ENCODE measurements around the gene IL20RA. TPM values are rescaled to one million over a fixed set of nuclear protein-coding genes. Genes with fewer than 3 reads are reported as not detected.

Gene IL20RA
- total RNA-seq, 1 donor from 2014 or later: 0.93 TPM

DNA sequence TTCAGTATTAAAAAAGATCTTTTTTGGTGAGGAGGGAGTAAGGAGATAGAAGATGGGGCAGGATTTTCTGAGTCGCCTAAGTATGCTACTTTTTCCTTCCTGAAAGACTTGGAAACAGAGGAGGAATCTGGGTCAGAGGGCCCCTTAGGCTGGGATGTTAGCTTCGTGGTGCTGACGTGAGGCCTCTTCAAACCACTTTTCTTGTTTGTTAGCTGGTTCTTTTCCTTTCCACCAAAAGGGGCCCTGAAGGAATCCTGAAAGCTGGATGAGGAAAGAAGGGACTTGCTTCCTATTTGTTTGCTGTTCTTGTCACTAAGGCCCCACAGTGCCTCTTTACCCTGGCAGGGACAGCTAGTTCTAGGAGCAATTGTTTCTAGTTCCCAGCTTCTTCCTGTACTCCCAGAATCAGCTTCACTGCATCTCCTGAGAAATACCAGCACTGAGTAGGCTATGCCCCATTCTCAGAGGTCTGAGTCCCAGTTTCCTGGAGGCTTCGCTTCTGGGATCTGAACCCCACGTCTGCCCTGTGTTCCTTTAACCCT lies 2.2 kb upstream of the IL20RA start:
- no peak for DNase-seq (ENCODE audit: low spot score)

DNA sequence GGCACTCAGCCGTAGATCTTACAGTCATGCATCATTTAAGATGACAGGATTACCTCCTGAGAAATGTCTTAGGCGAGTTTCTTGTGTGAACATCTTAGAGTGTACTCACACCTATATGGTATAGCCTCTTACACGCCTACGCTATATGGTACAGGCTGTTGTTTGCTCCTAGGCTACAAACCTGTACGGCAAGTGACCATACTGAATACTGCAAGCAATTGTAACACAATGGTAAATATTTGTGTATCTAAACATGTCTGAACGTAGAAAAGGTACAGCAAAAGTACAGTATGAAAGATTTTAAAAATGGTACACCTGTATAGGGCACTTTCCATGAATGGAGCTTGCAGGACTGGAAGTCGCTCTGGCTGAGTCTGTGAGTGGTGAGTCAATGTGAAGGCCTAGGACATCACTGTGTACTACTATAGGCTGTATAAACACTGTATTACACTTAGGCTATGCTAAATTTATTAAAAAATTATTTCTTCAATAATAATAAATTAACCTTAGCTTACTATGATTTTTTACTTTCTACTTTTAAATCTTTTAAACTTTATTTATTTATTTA lies 541 bp upstream of the IL20RA start:
- no peak for DNase-seq (ENCODE audit: low spot score)

DNA sequence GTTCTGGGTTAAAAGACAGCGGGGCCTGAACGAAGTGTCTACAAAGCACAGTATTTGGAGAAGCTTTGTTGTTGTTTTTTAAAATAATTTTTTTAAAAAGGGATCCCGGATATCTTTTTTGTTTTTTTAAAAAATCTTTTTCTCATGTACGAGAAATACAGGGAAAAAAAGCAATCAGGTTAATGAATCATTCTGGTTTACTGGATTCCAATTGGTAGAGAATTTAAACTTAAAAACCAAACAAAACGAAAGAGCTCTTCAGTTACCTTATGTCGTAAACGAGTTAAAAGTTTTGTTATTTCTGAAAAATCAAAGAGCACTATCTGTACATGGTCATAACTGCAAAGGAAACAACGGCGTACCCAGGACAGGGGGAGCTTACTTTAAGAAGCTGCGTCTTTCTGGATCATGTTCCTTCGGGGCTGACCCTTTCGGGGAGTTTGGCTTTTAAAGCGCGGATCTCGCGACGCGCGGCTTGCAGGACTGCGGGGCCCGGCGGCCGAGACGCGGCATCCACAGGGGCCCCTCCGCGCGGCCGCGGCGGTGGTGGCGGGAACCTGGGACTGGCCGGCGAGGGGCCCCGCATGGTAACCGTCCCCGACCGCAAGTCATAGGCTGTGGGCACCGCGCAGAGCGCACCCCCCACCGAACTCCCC lies 927 bp downstream of the IL20RA start:
- no peak for DNase-seq (ENCODE audit: low spot score)

GRCh38 chr6:137040393-137040792 lies 4.4 kb downstream of the IL20RA start:
- no peak for DNase-seq (ENCODE audit: low spot score)

GRCh38 chr6:137039010-137039409 lies 5.8 kb downstream of the IL20RA start:
- no peak for DNase-seq (ENCODE audit: low spot score)

DNA sequence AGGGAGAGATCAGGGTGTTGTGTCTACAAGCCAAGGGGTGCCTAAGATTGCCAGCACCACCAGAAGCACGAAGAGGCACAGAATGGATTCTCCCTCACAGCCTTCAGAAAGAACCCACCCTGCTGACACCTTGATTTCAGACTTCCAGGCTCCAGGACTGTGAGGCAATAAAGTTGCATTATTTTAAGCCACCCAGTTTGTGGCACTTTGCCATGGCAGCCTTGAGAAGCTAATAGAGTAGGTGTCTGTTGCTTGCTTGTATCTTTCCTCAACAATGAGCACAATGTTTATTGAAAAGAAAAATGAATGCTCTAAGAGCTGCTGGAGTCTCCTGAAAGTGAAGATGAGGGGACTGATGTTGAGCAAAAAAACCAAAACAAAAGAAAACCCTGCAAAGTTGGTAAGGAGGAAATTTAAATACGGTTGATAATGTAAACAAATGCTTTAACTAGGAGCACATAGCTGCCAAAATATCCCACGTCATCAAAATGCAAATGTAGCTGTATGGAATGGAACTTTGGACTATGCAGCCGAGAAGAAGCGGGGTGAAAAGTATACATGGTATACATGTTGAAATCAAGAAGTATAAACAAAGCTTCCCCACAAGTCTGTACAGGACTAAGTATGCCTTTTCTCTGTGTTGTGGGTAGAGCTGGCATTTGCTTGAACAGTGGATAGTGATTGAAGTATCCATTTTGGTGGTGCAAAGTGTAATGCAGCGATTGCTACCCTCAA lies 8.0 kb downstream of the IL20RA start:
- DNase-seq (ENCODE audit: low spot score): no peak

GRCh38 chr6:137033828-137034227 lies 10.9 kb downstream of the IL20RA start:
- DNase-seq (ENCODE audit: low spot score): no peak

GRCh38 chr6:137031122-137031521 lies 13.6 kb downstream of the IL20RA start:
- DNase-seq (ENCODE audit: low spot score): no peak

GRCh38 chr6:137028912-137029311 lies 15.9 kb downstream of the IL20RA start:
- no peak for DNase-seq (ENCODE audit: low spot score)

- no peak for DNase-seq (ENCODE audit: low spot score)
Observed at GRCh38 chr6:137025786-137026730, 18.7 kb downstream of the IL20RA start.

DNA sequence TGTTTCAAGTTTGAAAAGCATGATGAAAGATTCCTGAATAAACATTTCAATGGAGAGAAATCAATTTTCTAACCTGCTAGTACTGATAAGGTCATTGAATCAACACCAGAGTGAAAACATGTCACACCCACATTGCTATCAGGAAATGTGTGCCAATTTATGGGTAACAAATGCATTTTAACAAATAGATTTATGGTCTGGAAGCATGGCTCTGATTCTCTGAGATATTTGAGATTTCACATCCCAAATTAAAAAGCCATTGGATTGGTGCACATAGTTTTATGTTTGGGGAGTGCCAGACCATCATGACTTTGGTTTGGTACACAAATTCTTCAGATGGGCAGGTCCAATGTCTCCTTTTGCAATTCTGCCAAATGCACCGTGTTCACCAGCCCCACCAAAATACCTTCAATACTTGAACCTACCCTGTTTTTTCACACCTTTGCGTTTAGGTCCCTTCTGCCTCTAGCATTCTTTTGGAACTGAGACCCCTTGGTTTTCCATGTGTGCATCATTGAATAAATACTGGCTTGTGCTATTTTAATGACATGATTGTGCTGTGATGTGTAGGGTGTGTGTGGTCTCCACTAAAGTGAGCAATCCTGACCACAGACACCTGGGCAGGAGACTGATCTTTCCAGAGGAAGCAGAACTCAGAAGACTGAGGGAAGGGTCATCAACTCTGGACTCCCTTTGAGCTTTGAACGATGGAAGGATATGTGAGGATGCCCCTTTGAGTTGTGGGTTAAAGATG lies 20.4 kb downstream of the IL20RA start:
- DNase-seq (ENCODE audit: low spot score): no peak

DNA sequence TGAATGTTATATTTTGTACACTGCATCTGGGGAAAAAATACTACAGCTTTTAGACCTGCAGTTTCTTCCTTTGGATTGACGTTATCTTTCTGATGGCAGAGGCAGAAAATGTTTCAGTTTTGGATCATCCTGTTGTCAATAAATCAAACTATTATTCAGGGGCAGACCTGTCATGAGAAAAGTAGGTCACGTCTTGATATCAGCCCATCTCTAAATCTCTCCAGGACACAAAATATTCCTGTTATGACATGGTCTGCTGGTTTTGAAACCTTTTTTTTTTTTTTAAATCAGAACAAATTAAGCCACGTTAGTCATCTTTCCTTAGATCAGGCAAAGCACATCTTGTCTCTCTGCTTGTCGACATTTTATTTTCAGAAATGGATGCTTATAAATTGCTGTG lies 24.0 kb downstream of the IL20RA start:
- no peak for DNase-seq (ENCODE audit: low spot score)

DNA sequence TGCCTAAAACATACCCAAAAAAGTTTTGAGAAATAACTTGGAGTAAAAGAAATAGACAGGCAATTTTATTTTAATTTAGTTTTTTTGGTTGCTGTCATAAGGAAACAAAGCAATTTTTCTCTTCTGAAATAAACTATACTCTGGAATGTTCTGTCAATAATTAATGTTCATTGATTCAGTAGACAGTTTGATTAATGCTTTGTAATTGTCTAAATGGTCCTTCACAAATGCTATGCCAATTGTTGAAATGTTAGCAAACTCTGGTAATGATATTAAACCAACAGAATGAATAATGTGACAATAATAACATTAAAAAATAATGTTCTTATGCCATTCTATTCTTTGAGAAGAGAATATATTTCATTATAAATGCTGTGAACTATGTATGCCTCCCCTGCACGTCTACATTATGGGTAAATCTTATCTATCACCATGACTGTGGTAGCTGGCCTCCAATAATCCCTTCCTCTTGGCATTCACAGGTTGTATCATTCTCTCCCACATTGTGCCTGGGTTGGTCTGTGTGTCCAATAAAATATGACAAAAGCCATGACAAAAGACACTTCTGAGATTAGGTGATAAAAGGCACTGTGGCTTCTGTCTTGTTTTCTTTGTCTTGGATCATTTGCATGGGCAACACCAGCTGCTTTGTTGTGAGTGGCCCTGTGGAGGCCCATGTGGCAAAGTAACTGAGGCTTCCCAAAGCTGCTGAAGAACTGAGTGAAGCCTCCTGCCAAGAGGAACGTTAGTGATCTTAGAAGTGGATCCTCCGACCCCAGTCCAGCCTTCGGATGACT lies 25.1 kb downstream of the IL20RA start:
- DNase-seq (ENCODE audit: low spot score): no peak

DNA sequence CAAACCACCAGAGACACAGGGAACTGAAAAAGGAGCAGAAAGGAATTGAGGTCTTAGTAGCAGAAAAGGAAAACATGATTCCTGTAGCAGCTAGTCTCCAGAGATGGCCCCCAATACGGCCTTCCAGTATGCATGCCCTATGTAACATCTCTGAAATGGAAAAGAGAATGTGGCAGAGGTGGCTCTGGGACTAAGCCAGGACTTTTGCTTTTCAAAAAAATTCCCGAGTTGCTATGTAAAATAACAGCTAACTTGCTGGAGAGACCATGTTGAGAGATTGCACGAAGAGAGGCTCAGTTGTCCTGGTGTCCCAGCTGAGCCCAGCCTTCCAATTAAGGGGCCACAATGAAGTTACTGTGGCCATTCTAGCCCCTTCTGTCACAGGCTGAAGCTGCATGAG lies 27.7 kb downstream of the IL20RA start:
- no peak for DNase-seq (ENCODE audit: low spot score)

DNA sequence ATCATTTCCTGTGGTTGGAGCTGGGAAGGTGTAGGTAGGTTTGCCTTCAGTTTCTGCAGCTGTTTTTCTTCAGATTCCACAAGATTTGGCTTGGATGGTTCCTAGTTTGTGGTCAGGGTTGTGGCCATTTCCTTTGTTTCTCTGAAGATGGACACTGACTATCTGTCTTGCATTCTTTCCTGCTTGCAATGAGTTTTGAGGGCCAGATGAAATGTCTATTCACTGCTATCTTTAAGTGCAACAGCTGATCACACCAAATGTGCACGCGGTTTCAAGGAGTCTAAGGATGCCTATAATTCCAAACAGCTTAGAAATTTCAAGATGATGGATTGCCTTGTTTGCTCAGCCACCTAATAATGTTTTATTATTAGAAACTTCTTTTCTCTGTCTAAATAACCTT lies 28.4 kb downstream of the IL20RA start:
- no peak for DNase-seq (ENCODE audit: low spot score)

- no peak for DNase-seq (ENCODE audit: low spot score)
Observed at GRCh38 chr6:137015943-137016342, 28.8 kb downstream of the IL20RA start.

- no peak for DNase-seq (ENCODE audit: low spot score)
Observed at GRCh38 chr6:137013738-137014602, 30.8 kb downstream of the IL20RA start.

GRCh38 chr6:137013031-137013430 lies 31.7 kb downstream of the IL20RA start:
- no peak for DNase-seq (ENCODE audit: low spot score)

DNA sequence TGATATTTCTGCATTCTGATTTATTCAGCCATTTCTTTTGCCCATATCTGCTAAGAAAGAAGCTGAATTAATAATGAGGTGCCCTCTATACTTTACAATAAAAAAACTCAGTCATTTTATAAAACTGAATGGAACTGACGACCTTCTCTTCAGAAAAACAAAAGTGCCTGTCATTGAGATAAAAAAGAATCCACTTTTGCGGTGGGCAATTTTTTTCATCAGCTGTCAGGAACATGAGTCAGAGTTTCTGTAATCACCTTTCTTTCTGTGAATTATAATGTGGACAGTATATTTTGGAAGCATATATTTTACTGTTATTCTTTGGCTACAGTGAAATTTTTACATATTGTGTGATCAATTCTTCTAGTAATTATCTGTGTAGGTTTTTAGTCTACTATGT lies 33.4 kb downstream of the IL20RA start:
- no peak for DNase-seq (ENCODE audit: low spot score)

Data from mesenteric fat pad (tissue), 1 donor.